Measurements from ENCODE around the gene FOXD1. TPM values are rescaled to one million over a fixed set of nuclear protein-coding genes. Genes with fewer than 3 reads are reported as not detected.

FOXD1 gene
- polyA plus RNA-seq, 1 of the 3 experiments (the other 2 are of a cell fraction), result 73.9 TPM

DNA sequence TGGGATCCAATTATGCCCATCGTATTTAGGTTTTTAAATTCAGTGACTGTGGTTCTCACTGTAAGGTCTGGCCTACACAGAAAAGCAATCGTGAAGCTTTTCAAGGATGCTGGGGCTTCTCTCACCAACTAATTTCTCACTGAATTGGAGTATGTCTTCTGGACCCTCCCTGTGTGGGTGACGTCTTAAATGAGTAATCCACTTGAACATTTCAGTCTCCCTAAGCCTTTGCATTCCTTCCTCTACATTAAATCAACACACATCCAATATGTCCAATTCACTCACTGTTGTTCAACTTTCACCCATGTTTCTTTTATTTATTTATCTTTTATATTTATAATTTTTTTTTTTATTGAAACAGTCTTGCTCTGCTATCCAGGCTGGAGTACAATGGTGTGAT, 37.1 kb upstream of the FOXD1 start:
- no peaks in the 10 kb centered on the region for H4K20me1 ChIP-seq (ENCODE audit: insufficient read depth)
- no peaks in the 10 kb centered on the region for H3K4me1 ChIP-seq (ENCODE audit: control insufficient read depth in 1 of 2, insufficient read depth in 2 of 2, low read depth in 1 of 2, low read length in 1 of 2)
- ChIA-PET CTCF (interaction anchor here (4.5 kb wide), 1 partner anchor 11 kb away, joined by 14 read pairs; the partner anchor contains the start of gene BTF3), POLR2A (no interaction called here)
- H3K79me2 ChIP-seq (ENCODE audit: insufficient read depth), result no peaks in the 10 kb centered on the region
- H3K9me2 ChIP-seq, result no peaks in the 10 kb centered on the region
- no peak overlapping the region for H3K4me3 ChIP-seq (ENCODE audit: low read depth in 2 of 2, low read length in 1 of 2)
- H3F3A ChIP-seq (replicated peaks; ENCODE audit: insufficient read depth), result peaks cover 13% of the 10 kb centered on the region
- TF ChIP-seq, protein P1, sequence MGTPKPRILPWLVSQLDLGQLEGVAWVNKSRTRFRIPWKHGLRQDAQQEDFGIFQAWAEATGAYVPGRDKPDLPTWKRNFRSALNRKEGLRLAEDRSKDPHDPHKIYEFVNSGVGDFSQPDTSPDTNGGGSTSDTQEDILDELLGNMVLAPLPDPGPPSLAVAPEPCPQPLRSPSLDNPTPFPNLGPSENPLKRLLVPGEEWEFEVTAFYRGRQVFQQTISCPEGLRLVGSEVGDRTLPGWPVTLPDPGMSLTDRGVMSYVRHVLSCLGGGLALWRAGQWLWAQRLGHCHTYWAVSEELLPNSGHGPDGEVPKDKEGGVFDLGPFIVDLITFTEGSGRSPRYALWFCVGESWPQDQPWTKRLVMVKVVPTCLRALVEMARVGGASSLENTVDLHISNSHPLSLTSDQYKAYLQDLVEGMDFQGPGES (IDR thresholded peaks at IDR 0.05; ENCODE audit: low read depth, low read length), result no peak
- TF ChIP-seq RAD21 (IDR thresholded peaks at IDR 0.05; ENCODE audit: low read length), result no peak
- no peak for TF ChIP-seq RCOR1 (IDR thresholded peaks at IDR 0.05; ENCODE audit: low read length)
- TF ChIP-seq JUND (IDR thresholded peaks at IDR 0.05), result no peak
- no peak for TF ChIP-seq EP300 (IDR thresholded peaks at IDR 0.05; ENCODE audit: borderline replicate concordance in 1 of 2, low read depth in 1 of 2, low read length in 1 of 2)
- no peak for TF ChIP-seq FOSL2 (IDR thresholded peaks at IDR 0.05; ENCODE audit: borderline replicate concordance, low read depth)
- no peak for TF ChIP-seq NFIC (IDR thresholded peaks at IDR 0.05; ENCODE audit: borderline replicate concordance)
- no peak for TF ChIP-seq MXI1 (IDR thresholded peaks at IDR 0.05; ENCODE audit: low read depth, low read length)
- TF ChIP-seq TCF12 (IDR thresholded peaks at IDR 0.05), result no peak
- no peaks in the 10 kb centered on the region for H3K9me3 ChIP-seq
- H3K27me3 ChIP-seq (ENCODE audit: insufficient read depth), result no peaks in the 10 kb centered on the region
- no peak overlapping the region for H2AFZ ChIP-seq (ENCODE audit: low read depth)
- no peak overlapping the region for H3K27ac ChIP-seq (ENCODE audit: low read depth in 2 of 2, low read length in 1 of 2)
- DNase-seq, result no peak
- H3K4me2 ChIP-seq, result no peak overlapping the region
- 55% methylated on average over 3 of the region's 3 CpGs for WGBS (ENCODE audit: low lambda C conversion rate)
- H3K9ac ChIP-seq, result no peak overlapping the region
- no peaks in the 10 kb centered on the region for H3K36me3 ChIP-seq (replicated peaks in 1 of 2; ENCODE audit: control insufficient read depth in 1 of 2, insufficient read depth in 2 of 2, low read length in 1 of 2)

DNA sequence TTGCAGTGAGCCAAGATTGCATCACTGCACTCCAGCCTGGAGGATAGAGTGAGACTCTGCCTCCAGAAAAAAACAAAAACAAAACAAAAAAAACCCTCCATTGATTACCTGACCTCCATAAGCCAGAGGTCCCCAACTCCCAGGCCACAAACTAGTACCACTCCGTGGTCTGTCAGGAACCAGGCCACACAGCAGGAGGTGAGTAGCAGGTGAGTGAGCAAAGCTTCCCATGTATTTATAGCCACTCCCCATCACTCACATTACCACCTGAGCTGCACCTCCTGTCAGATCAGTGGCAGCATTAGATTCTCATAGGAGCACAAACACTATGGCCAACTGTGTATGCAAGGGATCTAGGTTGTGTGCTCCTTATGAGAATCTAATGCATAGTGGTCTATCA, 35.9 kb upstream of the FOXD1 start:
- Histone ChIP-seq H3K36me3 (replicated peaks in 1 of 2; ENCODE audit: control insufficient read depth in 1 of 2, insufficient read depth in 2 of 2, low read length in 1 of 2) (no peaks in the 10 kb centered on the region), H3F3A (replicated peaks; ENCODE audit: insufficient read depth) (peaks cover 13% of the 10 kb centered on the region), H4K20me1 (ENCODE audit: insufficient read depth) (no peaks in the 10 kb centered on the region), H3K9me2 (no peaks in the 10 kb centered on the region), H3K9ac (no peak overlapping the region), H3K27ac (ENCODE audit: low read depth in 2 of 2, low read length in 1 of 2) (no peak overlapping the region), H3K27me3 (ENCODE audit: insufficient read depth) (no peaks in the 10 kb centered on the region), H3K9me3 (no peaks in the 10 kb centered on the region), H3K4me1 (ENCODE audit: control insufficient read depth in 1 of 2, insufficient read depth in 2 of 2, low read depth in 1 of 2, low read length in 1 of 2) (no peaks in the 10 kb centered on the region), H3K79me2 (ENCODE audit: insufficient read depth) (no peaks in the 10 kb centered on the region), H2AFZ (ENCODE audit: low read depth) (no peak overlapping the region), H3K4me3 (ENCODE audit: low read depth in 2 of 2, low read length in 1 of 2) (no peak overlapping the region), H3K4me2 (no peak overlapping the region)
- POLR2A ChIA-PET, result no interaction called here
- 50% methylated on average over 1 of the region's 1 CpG for WGBS (ENCODE audit: low lambda C conversion rate)
- no peak for DNase-seq
- CTCF ChIA-PET, result interaction anchor here (1.0 to 4.5 kb wide), 3 partner anchors 12 to 33 kb away, joined by 4 to 14 read pairs (median 4); partner anchors contain the start of gene BTF3
- TF ChIP-seq, protein P2, sequence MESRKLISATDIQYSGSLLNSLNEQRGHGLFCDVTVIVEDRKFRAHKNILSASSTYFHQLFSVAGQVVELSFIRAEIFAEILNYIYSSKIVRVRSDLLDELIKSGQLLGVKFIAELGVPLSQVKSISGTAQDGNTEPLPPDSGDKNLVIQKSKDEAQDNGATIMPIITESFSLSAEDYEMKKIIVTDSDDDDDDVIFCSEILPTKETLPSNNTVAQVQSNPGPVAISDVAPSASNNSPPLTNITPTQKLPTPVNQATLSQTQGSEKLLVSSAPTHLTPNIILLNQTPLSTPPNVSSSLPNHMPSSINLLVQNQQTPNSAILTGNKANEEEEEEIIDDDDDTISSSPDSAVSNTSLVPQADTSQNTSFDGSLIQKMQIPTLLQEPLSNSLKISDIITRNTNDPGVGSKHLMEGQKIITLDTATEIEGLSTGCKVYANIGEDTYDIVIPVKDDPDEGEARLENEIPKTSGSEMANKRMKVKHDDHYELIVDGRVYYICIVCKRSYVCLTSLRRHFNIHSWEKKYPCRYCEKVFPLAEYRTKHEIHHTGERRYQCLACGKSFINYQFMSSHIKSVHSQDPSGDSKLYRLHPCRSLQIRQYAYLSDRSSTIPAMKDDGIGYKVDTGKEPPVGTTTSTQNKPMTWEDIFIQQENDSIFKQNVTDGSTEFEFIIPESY (IDR thresholded peaks at IDR 0.05; ENCODE audit: borderline replicate concordance, low read depth), result no peak
- TF ChIP-seq SIN3A (IDR thresholded peaks at IDR 0.05; ENCODE audit: borderline replicate concordance, low read depth, low read length), result no peak
- TF ChIP-seq, protein P3, sequence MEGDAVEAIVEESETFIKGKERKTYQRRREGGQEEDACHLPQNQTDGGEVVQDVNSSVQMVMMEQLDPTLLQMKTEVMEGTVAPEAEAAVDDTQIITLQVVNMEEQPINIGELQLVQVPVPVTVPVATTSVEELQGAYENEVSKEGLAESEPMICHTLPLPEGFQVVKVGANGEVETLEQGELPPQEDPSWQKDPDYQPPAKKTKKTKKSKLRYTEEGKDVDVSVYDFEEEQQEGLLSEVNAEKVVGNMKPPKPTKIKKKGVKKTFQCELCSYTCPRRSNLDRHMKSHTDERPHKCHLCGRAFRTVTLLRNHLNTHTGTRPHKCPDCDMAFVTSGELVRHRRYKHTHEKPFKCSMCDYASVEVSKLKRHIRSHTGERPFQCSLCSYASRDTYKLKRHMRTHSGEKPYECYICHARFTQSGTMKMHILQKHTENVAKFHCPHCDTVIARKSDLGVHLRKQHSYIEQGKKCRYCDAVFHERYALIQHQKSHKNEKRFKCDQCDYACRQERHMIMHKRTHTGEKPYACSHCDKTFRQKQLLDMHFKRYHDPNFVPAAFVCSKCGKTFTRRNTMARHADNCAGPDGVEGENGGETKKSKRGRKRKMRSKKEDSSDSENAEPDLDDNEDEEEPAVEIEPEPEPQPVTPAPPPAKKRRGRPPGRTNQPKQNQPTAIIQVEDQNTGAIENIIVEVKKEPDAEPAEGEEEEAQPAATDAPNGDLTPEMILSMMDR (IDR thresholded peaks at IDR 0.05), result no peak
- TF ChIP-seq TCF12 (IDR thresholded peaks at IDR 0.05), result no peak
- no peak for TF ChIP-seq FOXM1 (IDR thresholded peaks at IDR 0.05; ENCODE audit: low read depth)
- no peak for TF ChIP-seq NFIC (IDR thresholded peaks at IDR 0.05; ENCODE audit: borderline replicate concordance)
- no peak for TF ChIP-seq YY1 (IDR thresholded peaks at IDR 0.05; ENCODE audit: low read depth)
- no peak for TF ChIP-seq MXI1 (IDR thresholded peaks at IDR 0.05; ENCODE audit: low read depth, low read length)
- TF ChIP-seq RXRA (IDR thresholded peaks at IDR 0.05; ENCODE audit: borderline replicate concordance, low read depth), result no peak
- TF ChIP-seq, protein P4, sequence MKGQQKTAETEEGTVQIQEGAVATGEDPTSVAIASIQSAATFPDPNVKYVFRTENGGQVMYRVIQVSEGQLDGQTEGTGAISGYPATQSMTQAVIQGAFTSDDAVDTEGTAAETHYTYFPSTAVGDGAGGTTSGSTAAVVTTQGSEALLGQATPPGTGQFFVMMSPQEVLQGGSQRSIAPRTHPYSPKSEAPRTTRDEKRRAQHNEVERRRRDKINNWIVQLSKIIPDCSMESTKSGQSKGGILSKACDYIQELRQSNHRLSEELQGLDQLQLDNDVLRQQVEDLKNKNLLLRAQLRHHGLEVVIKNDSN (IDR thresholded peaks at IDR 0.05; ENCODE audit: borderline replicate concordance, low read depth), result no peak
- TF ChIP-seq RCOR1 (IDR thresholded peaks at IDR 0.05; ENCODE audit: low read length), result no peak
- TF ChIP-seq SMC3 (IDR thresholded peaks at IDR 0.05; ENCODE audit: low read depth, low read length), result no peak
- TF ChIP-seq, protein P5, sequence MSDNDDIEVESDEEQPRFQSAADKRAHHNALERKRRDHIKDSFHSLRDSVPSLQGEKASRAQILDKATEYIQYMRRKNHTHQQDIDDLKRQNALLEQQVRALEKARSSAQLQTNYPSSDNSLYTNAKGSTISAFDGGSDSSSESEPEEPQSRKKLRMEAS (IDR thresholded peaks at IDR 0.05; ENCODE audit: low read depth), result no peak
- TF ChIP-seq, protein P1 (IDR thresholded peaks at IDR 0.05; ENCODE audit: low read depth, low read length), result no peak

Data from SK-N-SH (cell line).